Measurements from ENCODE around the gene ATXN1. TPM values are rescaled to one million over a fixed set of nuclear protein-coding genes. Genes with fewer than 3 reads are reported as not detected.

The ATXN1 gene
- total RNA-seq, 4 donors from 2014 or later, result 48.7 to 166 (median 105) TPM

GRCh38 chr6:16399158-16399557 is 362.1 kb downstream of the ATXN1 start:
- no peak for DNase-seq
- in situ Hi-C loops (cut with MboI; ENCODE audit: low pct_ligation_motif_present in 1 of 4, low pct_unique_long_range_greater_than_20kb in 1 of 4, low sequenced_read_pairs in 3 of 4) (no loop called here), intact Hi-C loops (cut with DNase I; ENCODE audit: low total_unique reads) (loop anchor here (1.0 kb wide), 1 partner anchor 35 kb away; no protein-coding TSS in a partner anchor)
- Histone ChIP-seq H3K4me1 (peaks cover 3 to 23% (median 6%) of the 10 kb centered on the region in 4 donors), H3K36me3 (no peaks in the 10 kb centered on the region), H3K27me3 (no peaks in the 10 kb centered on the region), H3K9me3 (no peaks in the 10 kb centered on the region), H3K27ac (peak overlapping the region in 3 of 4 donors; percentile 47 to 59 (median 52)), H3K4me3 (no peak overlapping the region)
- TF ChIP-seq EP300 (IDR thresholded peaks at IDR 0.05; ENCODE audit: low read depth), result no peak
- peak in 1 of 3 donors; percentile 24 for TF ChIP-seq POLR2AphosphoS5 (IDR thresholded peaks at IDR 0.05)
- TF ChIP-seq CTCF (IDR thresholded peaks at IDR 0.05), result no peak
- WGBS, 2 donors (ENCODE audit: low coverage in 1 of 2), result 65 to 83% methylated on average over 3 to 8 of the region's 8 CpGs

GRCh38 chr6:16398587-16398986 is 362.7 kb downstream of the ATXN1 start:
- WGBS, 2 donors (ENCODE audit: low coverage in 1 of 2), result 78 to 83% methylated on average over 5 of the region's 5 CpGs
- in situ Hi-C loops (cut with MboI; ENCODE audit: low pct_ligation_motif_present in 1 of 4, low pct_unique_long_range_greater_than_20kb in 1 of 4, low sequenced_read_pairs in 3 of 4) (no loop called here), intact Hi-C loops (cut with DNase I; ENCODE audit: low total_unique reads) (no loop called here)
- H3K27ac ChIP-seq, result peak overlapping the region in 3 of 4 donors; percentile 47 to 59 (median 52)
- no peaks in the 10 kb centered on the region for H3K27me3 ChIP-seq
- H3K36me3 ChIP-seq, result no peaks in the 10 kb centered on the region
- H3K4me1 ChIP-seq, result peaks cover 0 to 17% (median 5%) of the 10 kb centered on the region in 4 donors
- DNase-seq, result no peak
- no peak for TF ChIP-seq CTCF (IDR thresholded peaks at IDR 0.05)
- TF ChIP-seq EP300 (IDR thresholded peaks at IDR 0.05; ENCODE audit: low read depth), result no peak
- no peak for TF ChIP-seq POLR2A (IDR thresholded peaks at IDR 0.05)
- no peak for TF ChIP-seq POLR2AphosphoS5 (IDR thresholded peaks at IDR 0.05)
- H3K4me3 ChIP-seq, result no peak overlapping the region
- H3K9me3 ChIP-seq, result no peaks in the 10 kb centered on the region

- TF ChIP-seq CTCF (IDR thresholded peaks at IDR 0.05) (no peak), POLR2AphosphoS5 (IDR thresholded peaks at IDR 0.05) (no peak), EP300 (IDR thresholded peaks at IDR 0.05; ENCODE audit: low read depth) (no peak), POLR2A (IDR thresholded peaks at IDR 0.05) (no peak)
- no peak for DNase-seq
- Histone ChIP-seq H3K9me3 (no peaks in the 10 kb centered on the region), H3K4me1 (peaks cover 0 to 7% (median 5%) of the 10 kb centered on the region in 4 donors), H3K27me3 (no peaks in the 10 kb centered on the region), H3K4me3 (no peak overlapping the region), H3K36me3 (no peaks in the 10 kb centered on the region), H3K27ac (no peak overlapping the region)
- WGBS, 2 donors (ENCODE audit: low coverage in 1 of 2), result 63 to 66% methylated on average over 3 to 4 of the region's 4 CpGs
- intact Hi-C loops (cut with DNase I; ENCODE audit: low total_unique reads), result no loop called here
- in situ Hi-C loops (cut with MboI; ENCODE audit: low pct_ligation_motif_present in 1 of 4, low pct_unique_long_range_greater_than_20kb in 1 of 4, low sequenced_read_pairs in 3 of 4), result no loop called here
These were observed 363.6 kb downstream of the ATXN1 start for GRCh38 chr6:16397623-16398022.

- no peaks in the 10 kb centered on the region for H3K9me3 ChIP-seq
- intact Hi-C loops (cut with DNase I; ENCODE audit: low total_unique reads) (no loop called here), in situ Hi-C loops (cut with MboI; ENCODE audit: low pct_ligation_motif_present in 1 of 4, low pct_unique_long_range_greater_than_20kb in 1 of 4, low sequenced_read_pairs in 3 of 4) (no loop called here)
- DNase-seq, result no peak
- H3K4me3 ChIP-seq, result no peak overlapping the region
- no peaks in the 10 kb centered on the region for H3K36me3 ChIP-seq
- no peak overlapping the region for H3K27ac ChIP-seq
- TF ChIP-seq POLR2A (IDR thresholded peaks at IDR 0.05) (no peak), CTCF (IDR thresholded peaks at IDR 0.05) (no peak), EP300 (IDR thresholded peaks at IDR 0.05; ENCODE audit: low read depth) (no peak), POLR2AphosphoS5 (IDR thresholded peaks at IDR 0.05) (no peak)
- H3K27me3 ChIP-seq, result no peaks in the 10 kb centered on the region
- H3K4me1 ChIP-seq, result peaks cover 4 to 8% (median 6%) of the 10 kb centered on the region in 4 donors
- 76 to 78% methylated on average over 7 of the region's 7 CpGs for WGBS, 2 donors (ENCODE audit: low coverage in 1 of 2)
These were observed 364.6 kb downstream of the ATXN1 start for GRCh38 chr6:16396497-16397319.

All from transverse colon (tissue), 4 donors.